NAMALWA (cell line): ENCODE measurements around the gene TRIM16.
"Not testable (repeated sequence)": the region's sequence is repeated elsewhere in the genome, so short reads cannot be mapped to it uniquely, and the experiment has no call there.

Experiments
- DNase-seq: peaks from one replicate; pipeline ENCODE4 v3.0.0-alpha.2; 2015; ENCODE audit warnings: low spot score

Gene TRIM16

GRCh38 chr17:15683824-15684478 lies at the start of gene TRIM16:
TRIM16 (minus strand) TSS chr17:15684311; CDS start chr17:15651609, 32,702 bp downstream.
- DNase-seq = peak; percentile 53

- not testable (repeated sequence) for DNase-seq
These were observed 49.2 kb upstream of the TRIM16 start for GRCh38 chr17:15733174-15733789.

GRCh38 chr17:15731900-15732299 lies 47.8 kb upstream of the TRIM16 start, which contains the start of gene TBC1D26:
TBC1D26 (plus strand) TSS chr17:15732283; CDS start chr17:15735349, 3,066 bp downstream.
- not testable (repeated sequence) for DNase-seq

- DNase-seq = not testable (repeated sequence)
These were observed 46.4 kb upstream of the TRIM16 start for GRCh38 chr17:15730535-15730934.

- DNase-seq = not testable (repeated sequence)
These were observed 32.8 kb upstream of the TRIM16 start for GRCh38 chr17:15716601-15717563.

GRCh38 chr17:15708879-15709278 lies 24.8 kb upstream of the TRIM16 start:
- DNase-seq = not testable (repeated sequence)

DNA sequence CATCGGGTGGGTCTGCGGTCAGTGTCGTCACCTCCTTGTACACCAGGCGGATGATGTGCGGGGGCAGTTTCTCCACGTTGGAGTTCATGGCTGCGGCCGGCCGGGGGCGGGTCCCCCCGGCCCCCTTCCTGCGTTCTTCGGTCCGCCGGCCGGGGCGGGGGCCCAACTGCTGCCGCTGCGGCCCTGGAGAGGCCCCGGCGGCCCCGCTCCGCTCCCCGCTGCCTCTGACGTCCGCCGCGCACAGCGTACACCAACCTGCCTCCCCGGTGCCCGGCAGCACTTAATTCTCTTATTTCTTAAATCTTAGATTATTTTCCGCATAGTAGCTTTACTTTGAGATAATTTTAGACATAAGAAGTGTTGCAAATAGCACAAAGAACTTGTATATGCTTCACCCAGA lies 20.7 kb upstream of the TRIM16 start:
- not testable (repeated sequence) for DNase-seq

DNA sequence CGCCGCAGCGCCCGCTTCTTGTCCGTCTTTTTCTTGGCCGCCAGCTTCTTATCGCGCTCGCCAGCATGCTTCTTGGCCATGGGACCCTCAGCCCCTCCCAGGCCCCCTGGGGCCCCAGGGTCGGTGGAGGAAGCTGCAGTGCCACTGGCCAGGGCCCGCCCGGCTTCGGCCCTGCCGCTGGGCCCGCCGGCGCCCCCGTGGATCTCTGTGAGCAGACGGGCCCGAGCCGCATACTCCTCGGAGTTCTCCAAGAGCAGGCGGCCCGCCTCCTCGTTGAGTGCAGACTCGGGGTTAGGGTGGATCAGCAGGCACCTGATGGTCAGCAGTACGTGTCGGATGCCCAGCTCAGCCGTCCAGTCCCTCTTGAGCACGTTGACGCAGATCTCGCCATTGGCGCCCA lies 20.1 kb upstream of the TRIM16 start:
- not testable (repeated sequence) for DNase-seq

DNA sequence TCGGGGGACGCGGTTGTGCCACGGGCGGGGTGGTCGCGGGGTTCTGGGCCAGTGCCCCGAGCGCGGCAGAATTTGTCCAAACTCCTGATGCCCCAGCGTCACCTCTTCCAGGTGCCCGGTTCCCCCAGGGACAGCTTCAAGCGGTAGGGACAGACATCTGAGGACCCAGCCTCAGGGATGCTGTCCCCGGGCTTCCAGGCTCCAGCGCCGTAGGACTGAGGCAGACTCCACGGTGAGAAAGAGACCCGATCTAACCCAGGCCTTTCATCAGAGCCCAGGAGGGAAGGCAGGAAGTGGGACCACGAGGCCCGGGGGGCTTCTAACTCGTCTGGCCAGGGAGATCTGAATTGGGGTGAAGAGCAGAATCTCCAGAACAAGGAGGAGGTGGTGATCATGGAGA lies 15.8 kb upstream of the TRIM16 start:
- not testable (repeated sequence) for DNase-seq

GRCh38 chr17:15699413-15699924 lies 15.4 kb upstream of the TRIM16 start, which contains the start of gene ZNF286A:
ZNF286A (plus strand) TSS chr17:15699752; CDS start chr17:15700330, 578 bp downstream.
- DNase-seq = peak; percentile 93

DNA sequence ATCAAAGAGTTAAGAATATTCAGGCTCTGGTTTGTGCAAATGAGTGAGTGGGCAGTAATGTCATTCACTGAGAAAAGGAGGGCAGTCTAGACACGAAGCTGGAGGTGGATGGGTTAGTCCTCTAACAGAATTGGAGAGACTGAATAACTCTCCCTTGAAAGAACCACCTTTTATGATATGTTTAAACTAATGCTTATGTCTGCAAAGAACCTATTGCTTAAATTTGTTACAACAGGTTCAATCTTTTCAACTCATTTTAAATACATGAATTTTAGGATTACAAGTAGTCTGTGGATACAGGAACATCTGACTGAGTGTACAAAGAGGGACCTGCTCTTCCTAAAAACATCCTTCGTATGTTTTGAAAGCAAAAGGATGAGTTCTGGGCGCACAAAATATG lies 14.9 kb upstream of the TRIM16 start:
- peak; percentile 2 for DNase-seq

- not testable (repeated sequence) for DNase-seq
These were observed 3.4 kb upstream of the TRIM16 start for GRCh38 chr17:15687494-15687893.

DNA sequence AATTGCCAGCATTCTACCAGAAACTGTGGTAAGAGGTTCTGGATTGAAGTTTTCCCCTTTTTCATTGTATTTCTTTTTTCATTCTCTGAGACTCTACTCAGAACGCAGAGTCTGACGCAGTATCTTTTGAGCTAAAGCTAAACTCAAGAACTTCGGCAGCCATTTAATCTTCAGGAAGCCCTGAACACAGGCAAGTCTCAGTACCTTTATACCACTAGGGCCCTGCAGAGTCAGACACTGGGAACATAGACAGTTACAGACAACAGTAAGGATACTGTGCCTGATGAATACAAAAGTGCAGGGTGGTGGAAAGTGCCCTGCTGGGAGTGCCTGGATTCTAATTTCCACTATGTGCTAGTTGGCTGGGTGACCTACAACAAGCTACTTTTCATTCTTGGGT lies 976 bp downstream of the TRIM16 start:
- DNase-seq = not testable (repeated sequence)

DNA sequence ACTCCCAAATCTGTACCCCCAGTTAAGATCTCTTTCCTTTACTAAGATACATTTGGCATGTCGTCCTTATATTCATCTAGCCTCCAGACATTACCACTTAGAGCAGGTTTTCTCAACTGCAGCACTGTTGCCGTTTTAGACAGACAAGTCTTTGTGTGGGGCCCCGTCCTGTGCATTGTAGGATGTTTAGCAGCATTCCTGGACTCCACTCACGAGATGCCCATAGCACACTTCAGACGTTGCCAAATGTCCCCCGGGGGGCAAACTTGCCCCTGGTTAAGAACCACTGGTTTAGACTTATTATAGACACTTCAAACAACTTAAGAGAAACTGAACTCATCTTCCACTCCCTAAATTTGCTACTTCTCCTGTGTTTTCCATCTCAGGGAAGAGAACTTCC lies 8.1 kb downstream of the TRIM16 start:
- DNase-seq = not testable (repeated sequence)

DNA sequence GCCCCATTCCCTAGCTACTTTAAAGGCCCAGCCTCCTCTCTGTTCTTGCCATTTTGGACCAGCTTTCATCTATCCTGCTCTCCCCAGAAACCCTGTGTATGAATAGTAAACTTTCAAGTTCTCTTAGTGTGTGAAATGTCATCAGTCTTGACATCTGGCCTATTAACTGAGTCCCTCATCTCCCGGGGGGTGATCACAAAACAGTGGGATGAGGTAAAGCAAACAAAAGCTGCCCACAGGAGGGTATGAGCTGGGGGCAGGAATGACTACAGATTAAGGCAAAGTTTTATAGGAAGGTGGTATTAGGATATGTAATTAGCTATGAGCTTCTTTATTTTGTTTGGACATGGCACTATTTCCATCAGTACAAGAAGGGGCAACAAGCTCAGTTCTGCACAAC lies 9.5 kb downstream of the TRIM16 start:
- DNase-seq = not testable (repeated sequence)

GRCh38 chr17:15669526-15669925 lies 14.6 kb downstream of the TRIM16 start:
- not testable (repeated sequence) for DNase-seq

DNA sequence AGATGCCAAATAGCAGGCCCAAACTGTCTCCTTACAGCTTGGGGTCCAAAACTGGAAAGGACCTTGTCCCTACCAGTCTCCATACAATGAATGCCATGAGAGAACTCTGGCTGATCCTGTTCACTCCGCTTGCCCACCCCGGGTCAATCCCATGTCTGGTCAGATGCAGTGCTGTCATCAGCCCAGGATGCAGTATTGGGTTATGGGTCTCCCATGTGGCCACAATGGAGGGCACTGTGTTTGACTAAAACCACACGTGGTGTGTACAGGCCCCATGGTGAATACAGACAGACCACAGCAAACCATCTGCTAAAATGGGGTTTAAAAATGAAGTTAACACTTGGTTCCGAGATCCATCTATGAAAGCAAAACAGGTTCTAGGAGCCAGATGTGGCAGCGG lies 20.4 kb downstream of the TRIM16 start:
- no peak for DNase-seq

DNA sequence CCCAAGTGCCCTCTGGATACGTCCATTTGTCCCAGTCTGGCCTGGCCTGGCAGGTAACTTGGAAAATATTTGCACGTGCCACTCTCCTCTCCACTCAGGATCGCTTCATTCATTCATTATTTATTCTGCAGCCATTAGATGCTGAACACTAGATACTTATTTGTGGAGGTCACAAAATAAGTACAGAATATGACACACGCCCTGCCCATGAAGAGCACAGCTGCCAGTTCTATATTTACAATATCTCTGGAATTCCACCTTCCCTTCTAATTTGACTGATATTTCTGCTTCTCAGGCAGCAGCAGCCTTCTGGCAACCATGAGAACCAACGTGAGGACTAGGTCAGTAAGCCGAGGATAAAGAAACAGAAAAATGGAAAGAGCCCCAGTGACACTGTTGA lies 20.9 kb downstream of the TRIM16 start:
- no peak for DNase-seq

DNA sequence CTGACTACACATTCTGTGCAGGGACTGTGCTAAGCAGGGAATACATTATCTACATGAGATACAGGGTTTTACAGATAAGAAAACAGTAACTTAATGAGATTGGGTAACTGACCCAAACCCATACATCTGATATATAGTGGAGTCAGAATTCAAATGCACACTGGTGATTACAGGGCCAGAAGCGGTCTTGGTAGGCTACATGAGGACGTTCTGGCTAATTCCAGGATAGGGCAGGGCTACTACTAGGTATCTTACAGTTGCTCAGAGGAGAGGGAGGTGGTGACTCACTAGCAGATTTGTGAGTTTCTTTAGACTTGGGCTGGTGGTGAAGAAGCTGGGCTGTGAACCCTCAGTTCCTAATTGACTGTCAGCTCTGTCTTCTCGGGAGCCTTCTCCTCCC lies 21.4 kb downstream of the TRIM16 start:
- DNase-seq = no peak

DNA sequence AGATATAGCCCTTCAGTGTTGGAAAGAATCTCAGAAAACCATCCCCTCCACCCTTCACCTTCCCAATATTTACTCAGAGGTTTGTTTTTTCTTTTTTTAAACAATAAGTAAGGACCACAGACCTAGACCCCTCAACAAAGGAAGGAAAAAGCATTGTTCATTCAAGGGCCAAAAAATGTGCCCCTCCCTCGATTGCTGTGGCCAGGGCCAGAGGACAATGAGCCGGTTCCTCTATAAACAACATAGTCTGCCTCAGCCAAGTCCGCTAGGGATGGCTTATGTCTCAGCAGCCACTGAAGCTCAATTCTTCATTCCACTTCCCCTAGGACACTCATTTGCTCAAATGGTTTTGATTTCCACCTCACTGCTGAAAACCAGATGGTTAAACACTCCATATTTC lies 24.0 kb downstream of the TRIM16 start:
- no peak for DNase-seq

- no peak for DNase-seq
These were observed 24.4 kb downstream of the TRIM16 start for GRCh38 chr17:15659663-15660062.

GRCh38 chr17:15659236-15659635 lies 24.9 kb downstream of the TRIM16 start:
- DNase-seq = no peak
